Measurements from ENCODE around the gene FILIP1L. TPM values are rescaled to one million over a fixed set of nuclear protein-coding genes. Genes with fewer than 3 reads are reported as not detected.

Gene FILIP1L
- total RNA-seq, 1 experiment from 2014 or later = 0.07 TPM

GRCh38 chr3:100086401-100086800 is 27.9 kb downstream of the FILIP1L start:
- H3K27ac ChIP-seq (ENCODE audit: insufficient read length, low read depth, low read length) = no peak overlapping the region

More at GRCh38 chr3:100086401-100086800, 27.9 kb downstream of the FILIP1L start:
- Histone ChIP-seq H2AFZ (ENCODE audit: low read length) (no peak overlapping the region), H3K4me2 (ENCODE audit: insufficient read depth, insufficient read length, low read length) (no peak overlapping the region), H3K18ac (ENCODE audit: insufficient read length, low read depth, low read length) (no peak overlapping the region), H3K4ac (ENCODE audit: low read depth, low read length) (no peak overlapping the region), H3K27me3 (ENCODE audit: insufficient read depth, low read length) (no peaks in the 10 kb centered on the region), H3K14ac (ENCODE audit: insufficient read depth, low read length) (no peak overlapping the region), H3K9me3 (ENCODE audit: control insufficient read depth, low read depth, low read length) (no peaks in the 10 kb centered on the region), H3K4me1 (ENCODE audit: insufficient read depth, low read length) (peaks cover 6% of the 10 kb centered on the region; the same call in 1 of the 2 replicates), H3K23ac (ENCODE audit: insufficient read length, low read depth, low read length) (no peak overlapping the region), H3T11ph (ENCODE audit: low read length) (no peak overlapping the region), H4K5ac (ENCODE audit: insufficient read length, low read depth, low read length) (no peak overlapping the region), H2BK120ac (ENCODE audit: low read depth, low read length, poor library complexity, severe bottlenecking) (no peak overlapping the region), H3K56ac (ENCODE audit: insufficient read length, low read depth, low read length) (no peak overlapping the region), H2BK15ac (ENCODE audit: low read depth, low read length) (no peak overlapping the region), H2BK5ac (ENCODE audit: insufficient read length, low read length) (no peak overlapping the region), H3K23me2 (ENCODE audit: insufficient read length, low read depth, low read length, poor library complexity, severe bottlenecking) (no peaks in the 10 kb centered on the region), H4K20me1 (ENCODE audit: control insufficient read depth, insufficient read depth, insufficient read length) (no peaks in the 10 kb centered on the region), H4K91ac (ENCODE audit: insufficient read length, low read depth, low read length) (no peak overlapping the region), H2BK20ac (ENCODE audit: low read depth, low read length, poor library complexity, severe bottlenecking) (no peak overlapping the region), H3K79me2 (ENCODE audit: insufficient read depth, low read length) (no peaks in the 10 kb centered on the region), H3K79me1 (ENCODE audit: insufficient read depth, low read depth, low read length, poor library complexity, severe bottlenecking) (no peaks in the 10 kb centered on the region), H2AK5ac (ENCODE audit: insufficient read length, low read length) (no peak overlapping the region), H3K9ac (ENCODE audit: extremely low read depth, insufficient read length, low read length) (no peak overlapping the region), H4K8ac (replicated peaks; ENCODE audit: insufficient read length, low read depth, low read length) (no peak overlapping the region), H2BK12ac (ENCODE audit: insufficient read length, low read depth, low read length) (no peak overlapping the region)
- no peak overlapping the region for H3K4me3 Mint-ChIP-seq
- no peaks in the 10 kb centered on the region for H3K36me3 Mint-ChIP-seq (ENCODE audit: insufficient read depth in 1 of 3, low read depth in 3 of 3)
- no peaks in the 10 kb centered on the region for H3K27me3 Mint-ChIP-seq (ENCODE audit: low read depth)
- TF ChIP-seq, protein P1, sequence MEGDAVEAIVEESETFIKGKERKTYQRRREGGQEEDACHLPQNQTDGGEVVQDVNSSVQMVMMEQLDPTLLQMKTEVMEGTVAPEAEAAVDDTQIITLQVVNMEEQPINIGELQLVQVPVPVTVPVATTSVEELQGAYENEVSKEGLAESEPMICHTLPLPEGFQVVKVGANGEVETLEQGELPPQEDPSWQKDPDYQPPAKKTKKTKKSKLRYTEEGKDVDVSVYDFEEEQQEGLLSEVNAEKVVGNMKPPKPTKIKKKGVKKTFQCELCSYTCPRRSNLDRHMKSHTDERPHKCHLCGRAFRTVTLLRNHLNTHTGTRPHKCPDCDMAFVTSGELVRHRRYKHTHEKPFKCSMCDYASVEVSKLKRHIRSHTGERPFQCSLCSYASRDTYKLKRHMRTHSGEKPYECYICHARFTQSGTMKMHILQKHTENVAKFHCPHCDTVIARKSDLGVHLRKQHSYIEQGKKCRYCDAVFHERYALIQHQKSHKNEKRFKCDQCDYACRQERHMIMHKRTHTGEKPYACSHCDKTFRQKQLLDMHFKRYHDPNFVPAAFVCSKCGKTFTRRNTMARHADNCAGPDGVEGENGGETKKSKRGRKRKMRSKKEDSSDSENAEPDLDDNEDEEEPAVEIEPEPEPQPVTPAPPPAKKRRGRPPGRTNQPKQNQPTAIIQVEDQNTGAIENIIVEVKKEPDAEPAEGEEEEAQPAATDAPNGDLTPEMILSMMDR (conservative IDR thresholded peaks at IDR 0.05) = no peak
- H3K27ac Mint-ChIP-seq = peak overlapping the region in 1 of 3 experiments; percentile 3; a peak in 1 of 7 replicates
- H3K9me3 Mint-ChIP-seq = no peaks in the 10 kb centered on the region
- peaks cover 28 to 34% of the 10 kb centered on the region in 2 experiments for H3K4me1 Mint-ChIP-seq
- DNase-seq = no peak
- no CpG with 5 or more reads among the region's 1 CpG for WGBS (ENCODE audit: extremely low coverage, insufficient read length, low lambda C conversion rate)
